ENCODE measurements around the gene PUM1.
A peak's percentile ranks its signal among the peaks of the same experiment; 100 is the strongest.

The PUM1 gene

GRCh38 chr1:30891227-30891552 is 174.3 kb downstream of the PUM1 start:
- no peak for DNase-seq (ENCODE audit: low read depth, low spot score)
- no peak for TF ChIP-seq CTCF (IDR thresholded peaks at IDR 0.05; ENCODE audit: low read depth, low read length)
- in situ Hi-C loops (cut with HindIII; ENCODE audit: low sequenced_read_pairs), result no loop called here
- no peak overlapping the region for H3K4me3 ChIP-seq (ENCODE audit: low read depth, low read length)

GRCh38 chr1:30890502-30891226 is 174.9 kb downstream of the PUM1 start:
- DNase-seq (ENCODE audit: low read depth, low spot score), result no peak
- in situ Hi-C loops (cut with HindIII; ENCODE audit: low sequenced_read_pairs), result no loop called here
- no peak overlapping the region for H3K4me3 ChIP-seq (ENCODE audit: low read depth, low read length)
- TF ChIP-seq CTCF (IDR thresholded peaks at IDR 0.05; ENCODE audit: low read depth, low read length), result no peak

- DNase-seq (ENCODE audit: low read depth, low spot score), result no peak
Observed at GRCh38 chr1:30889511-30889910, 176.0 kb downstream of the PUM1 start.

GRCh38 chr1:30888975-30889374 is 176.5 kb downstream of the PUM1 start:
- no peak overlapping the region for H3K4me3 ChIP-seq (ENCODE audit: low read depth, low read length)
- TF ChIP-seq CTCF (IDR thresholded peaks at IDR 0.05; ENCODE audit: low read depth, low read length), result no peak
- in situ Hi-C loops (cut with HindIII; ENCODE audit: low sequenced_read_pairs), result no loop called here

More at GRCh38 chr1:30889511-30889910, 176.0 kb downstream of the PUM1 start:
- in situ Hi-C loops (cut with HindIII; ENCODE audit: low sequenced_read_pairs), result no loop called here
- no peak for TF ChIP-seq CTCF (IDR thresholded peaks at IDR 0.05; ENCODE audit: low read depth, low read length)
- H3K4me3 ChIP-seq (ENCODE audit: low read depth, low read length), result no peak overlapping the region

GRCh38 chr1:30888391-30888790 is 177.1 kb downstream of the PUM1 start:
- DNase-seq (ENCODE audit: low read depth, low spot score), result peak; percentile 81
- H3K4me3 ChIP-seq (ENCODE audit: low read depth, low read length), result no peak overlapping the region
- in situ Hi-C loops (cut with HindIII; ENCODE audit: low sequenced_read_pairs), result no loop called here
- no peak for TF ChIP-seq CTCF (IDR thresholded peaks at IDR 0.05; ENCODE audit: low read depth, low read length)

More at GRCh38 chr1:30888975-30889374, 176.5 kb downstream of the PUM1 start:
- DNase-seq (ENCODE audit: low read depth, low spot score), result no peak

GRCh38 chr1:30887485-30888315 is 177.8 kb downstream of the PUM1 start:
- in situ Hi-C loops (cut with HindIII; ENCODE audit: low sequenced_read_pairs), result no loop called here
- H3K4me3 ChIP-seq (ENCODE audit: low read depth, low read length), result no peak overlapping the region
- DNase-seq (ENCODE audit: low read depth, low spot score), result peak; percentile 21
- TF ChIP-seq CTCF (IDR thresholded peaks at IDR 0.05; ENCODE audit: low read depth, low read length), result no peak
